IMR-90 (cell line): ENCODE data around the gene BMP5. TPM values are rescaled to one million over a fixed set of nuclear protein-coding genes. Genes with fewer than 3 reads are reported as not detected.

Experiments used
- ATAC-seq: fragments of 200-7000 bp; cut with Tn5 transposase; 2 replicates; pipeline ENCODE4 v1.9.1; 2020; ENCODE audit warnings: low read depth, mild to moderate bottlenecking, moderate library complexity
- BruUV-seq: library from RNA; stranded (reverse); fragments of 400-500 nt; replicated peaks from 2 replicates; lab custom pipeline; 2021; lab: Mats Ljungman, UMichigan
- CTCF ChIA-PET: fragments of 300-600 bp; formaldehyde crosslinking; extraction: SDS; loops from one replicate; lab custom pipeline; 2021; ENCODE audit warnings: antibody characterized with exemption; lab: Yijun Ruan, JAX
- POLR2A ChIA-PET: fragments of 300-600 bp; sonication (Branson Sonifier 250); formaldehyde crosslinking; loops from one replicate; lab custom pipeline; 2022; ENCODE audit warnings: antibody characterized with exemption; ENCODE audit not compliant: unreplicated experiment; lab: Charles Lee
- DNase-seq: peaks from one replicate; pipeline ENCODE4 v3.0.0; 2013
- H2AFZ ChIP-seq: replicated peaks from 2 replicates; pipeline ENCODE3; 2013; ENCODE audit warnings: low read length, mild to moderate bottlenecking; ENCODE audit not compliant: poor library complexity
- H2AK5ac ChIP-seq: 2 replicates; pipeline ENCODE4 v1.6.1; 2013; ENCODE audit warnings: low read depth, low read length, inconsistent platforms
- H2AK9ac ChIP-seq: replicated peaks from 2 replicates; pipeline ENCODE3; 2013; ENCODE audit warnings: mild to moderate bottlenecking, low read depth, low read length, moderate library complexity; ENCODE audit not compliant: poor library complexity
- H2BK120ac ChIP-seq: 2 replicates; pipeline ENCODE4 v1.6.1; 2013; ENCODE audit warnings: low read depth, low read length, inconsistent platforms
- H2BK15ac ChIP-seq: 3 replicates; pipeline ENCODE4 v1.6.1; 2013; ENCODE audit warnings: low read depth, low read length, inconsistent platforms
- H2BK20ac ChIP-seq: 2 replicates; pipeline ENCODE4 v1.6.1; 2013; ENCODE audit warnings: low read depth, mild to moderate bottlenecking, inconsistent platforms, low read length, moderate library complexity
- H2BK5ac ChIP-seq: 2 replicates; pipeline ENCODE4 v1.6.1; 2013; ENCODE audit warnings: mild to moderate bottlenecking, low read depth, low read length, inconsistent platforms; ENCODE audit not compliant: poor library complexity, severe bottlenecking
- H3K14ac ChIP-seq: replicated peaks from 2 replicates; pipeline ENCODE4 v1.6.1; 2013; ENCODE audit warnings: low read depth, low read length, inconsistent platforms
- H3K18ac ChIP-seq: 2 replicates; pipeline ENCODE4 v1.6.1; 2013; ENCODE audit warnings: low read depth, low read length, control low read depth
- H3K23ac ChIP-seq: 2 replicates; pipeline ENCODE4 v1.6.1; 2013; ENCODE audit warnings: low read depth, low read length, inconsistent platforms
- H3K27ac ChIP-seq: 2 replicates; pipeline ENCODE4 v1.5.1; 2013; ENCODE audit warnings: mild to moderate bottlenecking, control low read depth, low read length; ENCODE audit not compliant: insufficient read depth
- H3K27me3 ChIP-seq: 2 replicates; pipeline ENCODE4 v1.6.1; 2013; ENCODE audit warnings: low read length; ENCODE audit not compliant: control insufficient read depth, insufficient read depth
- H3K36me3 ChIP-seq: 2 replicates; pipeline ENCODE4 v1.6.1; 2013; ENCODE audit warnings: low read length, mixed read lengths; ENCODE audit not compliant: control insufficient read depth, insufficient read depth
- H3K4ac ChIP-seq: 2 replicates; pipeline ENCODE4 v1.6.1; 2013; ENCODE audit warnings: low read depth, low read length, inconsistent platforms
- H3K4me1 ChIP-seq: 2 replicates; pipeline ENCODE4 v1.6.1; 2013; ENCODE audit warnings: low read length, mixed read lengths; ENCODE audit not compliant: control insufficient read depth, insufficient read depth
- H3K4me2 ChIP-seq: 2 replicates; pipeline ENCODE4 v1.6.1; 2013; ENCODE audit warnings: low read depth, mild to moderate bottlenecking, control low read depth, low read length, moderate library complexity
- H3K4me3 ChIP-seq: 2 replicates; pipeline ENCODE4 v1.5.1; 2013; ENCODE audit warnings: low read depth, mild to moderate bottlenecking, control low read depth, low read length, moderate library complexity; ENCODE audit not compliant: insufficient read depth
- H3K56ac ChIP-seq: 2 replicates; pipeline ENCODE4 v1.6.1; 2013; ENCODE audit warnings: low read length, inconsistent platforms; ENCODE audit not compliant: insufficient read depth; ENCODE audit errors: extremely low read depth
- H3K79me1 ChIP-seq, 2 experiments: 2 replicates each; pipeline ENCODE4 v1.6.1; 2013; ENCODE audit warnings: low read length in 2 of 2, inconsistent platforms in 1 of 2, low read depth in 1 of 2
- H3K9ac ChIP-seq: 2 replicates; pipeline ENCODE4 v1.6.1; 2013; ENCODE audit warnings: low read depth, low read length, control low read depth
- H3K9me1 ChIP-seq: 2 replicates; pipeline ENCODE4 v1.6.1; 2013; ENCODE audit warnings: low read length, inconsistent platforms; ENCODE audit not compliant: insufficient read depth
- H3K9me3 ChIP-seq: 2 replicates; pipeline ENCODE4 v1.6.1; 2013; ENCODE audit warnings: low read length; ENCODE audit not compliant: control insufficient read depth, insufficient read depth
- H4K20me1 ChIP-seq: 2 replicates; pipeline ENCODE4 v1.6.1; 2013; ENCODE audit warnings: low read length, inconsistent platforms; ENCODE audit not compliant: insufficient read depth
- H4K5ac ChIP-seq: 2 replicates; pipeline ENCODE4 v1.6.1; 2013; ENCODE audit warnings: mild to moderate bottlenecking, low read depth, low read length, control low read depth
- H4K8ac ChIP-seq, 2 experiments: 2 replicates each; pipeline ENCODE4 v1.6.1; 2013; ENCODE audit warnings: low read depth in 2 of 2, low read length in 2 of 2, control low read depth in 1 of 2, inconsistent platforms in 1 of 2
- H4K91ac ChIP-seq: 2 replicates; pipeline ENCODE4 v1.6.1; 2013; ENCODE audit warnings: low read depth, low read length, inconsistent platforms; ENCODE audit not compliant: insufficient read depth
- CEBPB ChIP-seq: IDR thresholded peaks from 2 replicates; pipeline ENCODE4 v1.6.1; 2012; ENCODE audit warnings: low read depth, low read length, improper control_type of control experiment
- CHD1 ChIP-seq: IDR thresholded peaks from 2 replicates; pipeline ENCODE4 v1.6.1; 2012; ENCODE audit warnings: low read depth, low read length, improper control_type of control experiment
- ELK1 ChIP-seq: fragments of 150-350 bp; IDR thresholded peaks from 2 replicates; pipeline ENCODE4 v1.6.1; 2016; ENCODE audit warnings: low read depth, mild to moderate bottlenecking, low read length, moderate library complexity, borderline replicate concordance
- FOS ChIP-seq: fragments of 150-350 bp; IDR thresholded peaks from 2 replicates; pipeline ENCODE4 v1.6.1; 2016; ENCODE audit warnings: low read depth, low read length
- MXI1 ChIP-seq: IDR thresholded peaks from 2 replicates; pipeline ENCODE4 v1.6.1; 2012; ENCODE audit warnings: low read depth, mild to moderate bottlenecking, low read length, moderate library complexity, borderline replicate concordance
- NFE2L2 ChIP-seq: fragments of 150-350 bp; IDR thresholded peaks from 2 replicates; pipeline ENCODE4 v1.6.1; 2016; ENCODE audit warnings: low read depth, mild to moderate bottlenecking, low read length
- POLR2A ChIP-seq: IDR thresholded peaks from 2 replicates; pipeline ENCODE4 v1.6.1; 2012; ENCODE audit warnings: mild to moderate bottlenecking, low read depth, low read length
- RAD21 ChIP-seq: IDR thresholded peaks from 2 replicates; pipeline ENCODE4 v1.6.1; 2012; ENCODE audit warnings: low read length, improper control_type of control experiment
- SMC3 ChIP-seq: fragments of 150-350 bp; IDR thresholded peaks from 2 replicates; pipeline ENCODE4 v1.6.1; 2016; ENCODE audit warnings: low read depth, mild to moderate bottlenecking, antibody characterized with exemption, low read length, moderate library complexity
- USF2 ChIP-seq: fragments of 150-350 bp; IDR thresholded peaks from 2 replicates; pipeline ENCODE4 v1.6.1; 2017; ENCODE audit warnings: mild to moderate bottlenecking, antibody characterized with exemption, low read length, low read depth
- WGBS, 2 experiments: methylation state at CpG; one replicate each; pipeline versions ENCODE4 v1.1.5 to v1.1.7; 2013; ENCODE audit warnings: missing lambda C conversion rate in 2 of 2; ENCODE audit not compliant: insufficient read length in 1 of 2; ENCODE audit errors: extremely low coverage in 2 of 2; 5-methylcytosine and 5-hydroxymethylcytosine counted together
- dilution Hi-C: fragments of 300-500 bp; cut with HindIII; formaldehyde crosslinking; loops from one replicate; pipeline ENCODE4 v1.14.3; 2018; ENCODE audit warnings: low sequenced_read_pairs; ENCODE audit not compliant: unreplicated experiment
- in situ Hi-C: fragments of 300-500 bp; cut with MboI; formaldehyde crosslinking; loops from 3 replicates; pipeline ENCODE4 v1.14.3; 2019; ENCODE audit warnings: low sequenced_read_pairs, inconsistent platforms, mixed read lengths
- intact Hi-C: fragments of 100-400 bp; cut with micrococcal nuclease; formaldehyde crosslinking; loops from 2 replicates; pipeline ENCODE4 v1.10.0; 2022
- polyA plus RNA-seq, 3 experiments: library from polyadenylated mRNA; depleted of rRNA; stranded (reverse); fragments of >200 nt; gene quantifications; 2 replicates each; pipeline ENCODE4 v1.2.3, GENCODE V29; 2012; ENCODE audit warnings: low replicate concordance in 1 of 3
- total RNA-seq: library from RNA; depleted of rRNA; stranded (reverse); fragments of >200 nt; gene quantifications from 2 replicates; pipeline ENCODE4 v1.2.3, GENCODE V29; 2012
- TF ChIP-seq, protein P1 (sequence below): conservative IDR thresholded peaks from 2 replicates; pipeline ENCODE4 v1.5.1; 2012; ENCODE audit warnings: mild to moderate bottlenecking, low read depth, low read length, improper control_type of control experiment

The BMP5 gene
- total and polyA plus RNA-seq, 2 of the 4 experiments (the other 2 are of a cell fraction): under 0.01 to 0.02 TPM

- TF ChIP-seq, protein P1, sequence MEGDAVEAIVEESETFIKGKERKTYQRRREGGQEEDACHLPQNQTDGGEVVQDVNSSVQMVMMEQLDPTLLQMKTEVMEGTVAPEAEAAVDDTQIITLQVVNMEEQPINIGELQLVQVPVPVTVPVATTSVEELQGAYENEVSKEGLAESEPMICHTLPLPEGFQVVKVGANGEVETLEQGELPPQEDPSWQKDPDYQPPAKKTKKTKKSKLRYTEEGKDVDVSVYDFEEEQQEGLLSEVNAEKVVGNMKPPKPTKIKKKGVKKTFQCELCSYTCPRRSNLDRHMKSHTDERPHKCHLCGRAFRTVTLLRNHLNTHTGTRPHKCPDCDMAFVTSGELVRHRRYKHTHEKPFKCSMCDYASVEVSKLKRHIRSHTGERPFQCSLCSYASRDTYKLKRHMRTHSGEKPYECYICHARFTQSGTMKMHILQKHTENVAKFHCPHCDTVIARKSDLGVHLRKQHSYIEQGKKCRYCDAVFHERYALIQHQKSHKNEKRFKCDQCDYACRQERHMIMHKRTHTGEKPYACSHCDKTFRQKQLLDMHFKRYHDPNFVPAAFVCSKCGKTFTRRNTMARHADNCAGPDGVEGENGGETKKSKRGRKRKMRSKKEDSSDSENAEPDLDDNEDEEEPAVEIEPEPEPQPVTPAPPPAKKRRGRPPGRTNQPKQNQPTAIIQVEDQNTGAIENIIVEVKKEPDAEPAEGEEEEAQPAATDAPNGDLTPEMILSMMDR: no peak
- TF ChIP-seq NFE2L2: no peak
Measured at GRCh38 chr6:55868176-55868575, 7.2 kb downstream of the BMP5 start (continued).

GRCh38 chr6:55866128-55866527 lies 9.3 kb downstream of the BMP5 start:
- no TSS peak for BruUV-seq
- Histone ChIP-seq H3K56ac (no peak overlapping the region), H3K18ac (no peak overlapping the region), H4K5ac (no peak overlapping the region), H2BK20ac (no peak overlapping the region), H3K4ac (no peak overlapping the region), H3K27ac (no peak overlapping the region), H3K4me2 (no peak overlapping the region), H3K9ac (no peak overlapping the region), H3K9me1 (no peaks in the 10 kb centered on the region), H3K14ac (no peak overlapping the region), H3K9me3 (no peaks in the 10 kb centered on the region), H2AFZ (no peak overlapping the region), H3K36me3 (no peaks in the 10 kb centered on the region), H2BK5ac (no peak overlapping the region), H2AK5ac (no peak overlapping the region), H2AK9ac (no peak overlapping the region), H3K27me3 (no peaks in the 10 kb centered on the region), H3K79me1 (no peaks in the 10 kb centered on the region), H2BK120ac (no peak overlapping the region), H2BK15ac (no peak overlapping the region), H3K23ac (no peak overlapping the region), H4K91ac (no peak overlapping the region), H4K20me1 (no peaks in the 10 kb centered on the region), H3K4me1 (0 out of 2 replicates have a peak, but pooled peaks cover 2% of the 10 kb centered on the region), H3K4me3 (no peak overlapping the region), H4K8ac (no peak overlapping the region)
- CTCF ChIA-PET: no interaction called here
- ATAC-seq: no peak
- dilution Hi-C loops: no loop called here
- POLR2A ChIA-PET: no interaction called here
- no CpG with 5 or more reads among the region's 2 CpGs for WGBS, 2 experiments
- DNase-seq: no peak
- intact Hi-C loops: loop anchor here (10.0 kb wide), 1 partner anchor 1371 kb away; no protein-coding TSS in a partner anchor
- in situ Hi-C loops: no loop called here
- TF ChIP-seq ELK1 (no peak), MXI1 (no peak), RAD21 (no peak), FOS (no peak), POLR2A (no peak), NFE2L2 (no peak), USF2 (no peak), SMC3 (no peak), CHD1 (no peak), CEBPB (no peak)
- TF ChIP-seq, protein P1: no peak
